HUDEP-2 (cell line): Measurements from ENCODE around the gene LRG1.

Experiments used
- DNase-seq, 76 experiments: peaks; one replicate each; lab custom pipeline; 2025; ENCODE audit not compliant: unreplicated experiment in 76 of 76; lab: John Stamatoyannopoulos, UW

LRG1 gene

DNA sequence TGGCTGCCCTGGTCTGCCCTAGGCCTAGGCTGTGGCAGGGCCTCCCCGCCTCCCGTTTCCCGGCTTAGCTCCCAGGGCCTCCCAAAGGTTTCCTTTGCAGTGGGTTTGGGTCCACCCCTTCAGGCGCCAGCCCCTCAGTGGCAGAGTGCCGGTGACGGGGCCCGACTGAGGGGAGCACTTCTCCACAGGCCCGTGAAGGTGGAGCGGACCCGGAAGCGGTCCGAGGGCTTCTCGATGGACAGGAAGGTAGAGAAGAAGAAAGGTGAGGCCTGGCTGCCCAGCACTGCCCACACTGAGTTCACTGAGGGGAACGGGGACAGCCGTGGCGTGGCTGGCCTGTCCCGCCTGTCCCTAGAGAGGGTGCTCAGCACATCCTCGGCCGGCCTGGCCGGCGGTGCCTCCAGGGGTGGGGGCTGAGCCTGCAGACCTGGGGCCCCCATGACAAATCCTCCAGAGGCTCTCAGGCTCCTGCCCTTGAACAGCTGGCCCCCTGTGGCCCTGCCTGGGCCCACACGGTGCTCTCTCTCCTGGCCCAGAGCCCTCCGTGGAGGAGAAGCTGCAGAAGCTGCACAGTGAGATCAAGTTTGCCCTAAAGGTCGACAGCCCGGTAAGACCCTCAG lies 42.0 kb downstream of the LRG1 start:
- no peak for DNase-seq

DNA sequence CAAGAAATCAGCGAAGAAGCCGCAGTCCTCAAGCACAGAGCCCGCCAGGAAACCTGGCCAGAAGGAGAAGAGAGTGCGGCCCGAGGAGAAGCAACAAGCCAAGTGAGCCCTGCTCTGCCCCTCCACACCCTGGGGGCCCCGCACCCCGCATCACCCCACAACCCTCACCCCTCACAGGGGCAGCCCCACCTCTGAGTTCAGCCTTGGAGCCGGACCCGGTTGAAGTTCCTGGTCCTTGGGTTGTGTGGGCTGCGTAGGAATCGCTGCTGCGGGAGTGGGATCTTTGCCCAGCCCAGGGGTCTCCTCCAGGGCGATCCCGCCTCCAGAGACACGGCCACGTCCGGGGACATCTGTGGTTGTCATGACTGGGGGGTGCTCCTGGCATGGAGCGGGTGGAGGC lies 43.5 kb downstream of the LRG1 start:
- DNase-seq, result no peak

DNA sequence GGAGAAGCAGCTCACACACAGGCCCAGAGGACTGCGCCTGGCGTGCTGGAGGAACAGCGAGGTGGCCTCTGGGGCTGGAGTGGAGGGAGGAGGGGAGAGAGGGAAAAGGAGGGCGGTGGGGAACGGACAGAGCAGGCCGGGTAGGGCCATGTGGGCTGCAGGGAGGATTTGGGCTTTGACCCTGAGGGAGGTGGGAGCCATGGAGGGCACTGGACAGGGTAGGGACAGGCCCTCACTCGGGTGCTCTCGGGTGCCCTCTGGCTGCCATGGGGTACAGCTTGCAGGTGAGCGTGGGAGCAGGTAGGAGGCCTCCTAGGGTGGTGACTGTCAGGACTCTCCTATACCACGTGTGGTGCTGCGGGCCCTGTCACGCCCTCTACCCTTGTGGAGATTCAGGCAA lies 44.4 kb downstream of the LRG1 start:
- no peak for DNase-seq

DNA sequence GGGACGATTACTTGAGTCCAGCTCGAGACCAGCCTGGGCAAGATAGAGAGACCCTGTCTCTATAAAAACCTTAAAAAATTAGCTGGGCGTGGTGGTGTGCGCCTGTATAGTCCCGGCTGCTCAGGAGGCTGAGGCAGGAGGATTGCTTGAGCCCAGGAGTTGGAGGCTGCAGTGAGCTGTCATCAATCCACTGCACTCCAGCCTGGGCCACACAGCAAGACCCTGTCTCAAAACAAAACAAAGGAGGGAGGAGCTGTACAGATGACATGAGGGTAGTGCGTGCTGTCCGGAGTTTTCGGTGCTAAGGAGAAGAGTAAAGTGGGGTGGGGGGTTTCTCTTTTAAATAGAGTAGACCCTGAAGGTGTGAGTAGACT lies 45.2 kb downstream of the LRG1 start:
- DNase-seq, result no peak

DNA sequence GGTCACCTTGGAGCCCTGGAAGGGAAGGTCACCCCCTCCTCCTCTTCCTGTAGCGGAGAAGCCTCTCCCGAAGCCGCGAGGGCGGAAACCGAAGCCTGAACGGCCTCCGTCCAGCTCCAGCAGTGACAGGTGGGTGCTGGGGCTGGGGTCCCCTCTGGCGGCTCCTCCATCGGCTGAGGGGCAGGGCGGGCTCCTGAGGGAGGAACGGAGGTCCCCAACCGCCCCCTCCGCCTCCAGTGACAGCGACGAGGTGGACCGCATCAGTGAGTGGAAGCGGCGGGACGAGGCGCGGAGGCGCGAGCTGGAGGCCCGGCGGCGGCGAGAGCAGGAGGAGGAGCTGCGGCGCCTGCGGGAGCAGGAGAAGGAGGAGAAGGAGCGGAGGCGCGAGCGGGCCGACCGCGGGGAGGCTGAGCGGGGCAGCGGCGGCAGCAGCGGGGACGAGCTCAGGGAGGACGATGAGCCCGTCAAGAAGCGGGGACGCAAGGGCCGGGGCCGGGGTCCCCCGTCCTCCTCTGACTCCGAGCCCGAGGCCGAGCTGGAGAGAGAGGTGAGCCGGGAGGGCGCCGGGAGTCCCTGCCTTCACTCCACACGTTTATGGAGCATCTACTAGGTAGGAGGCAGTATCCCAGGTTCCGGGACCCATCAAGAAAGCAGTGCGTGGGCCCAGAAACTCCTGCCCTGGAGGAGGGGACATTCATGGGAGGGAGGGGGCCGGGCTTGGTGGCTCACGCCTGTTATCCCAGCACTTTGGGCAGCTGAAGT lies 45.7 kb downstream of the LRG1 start:
- no peak for DNase-seq

DNA sequence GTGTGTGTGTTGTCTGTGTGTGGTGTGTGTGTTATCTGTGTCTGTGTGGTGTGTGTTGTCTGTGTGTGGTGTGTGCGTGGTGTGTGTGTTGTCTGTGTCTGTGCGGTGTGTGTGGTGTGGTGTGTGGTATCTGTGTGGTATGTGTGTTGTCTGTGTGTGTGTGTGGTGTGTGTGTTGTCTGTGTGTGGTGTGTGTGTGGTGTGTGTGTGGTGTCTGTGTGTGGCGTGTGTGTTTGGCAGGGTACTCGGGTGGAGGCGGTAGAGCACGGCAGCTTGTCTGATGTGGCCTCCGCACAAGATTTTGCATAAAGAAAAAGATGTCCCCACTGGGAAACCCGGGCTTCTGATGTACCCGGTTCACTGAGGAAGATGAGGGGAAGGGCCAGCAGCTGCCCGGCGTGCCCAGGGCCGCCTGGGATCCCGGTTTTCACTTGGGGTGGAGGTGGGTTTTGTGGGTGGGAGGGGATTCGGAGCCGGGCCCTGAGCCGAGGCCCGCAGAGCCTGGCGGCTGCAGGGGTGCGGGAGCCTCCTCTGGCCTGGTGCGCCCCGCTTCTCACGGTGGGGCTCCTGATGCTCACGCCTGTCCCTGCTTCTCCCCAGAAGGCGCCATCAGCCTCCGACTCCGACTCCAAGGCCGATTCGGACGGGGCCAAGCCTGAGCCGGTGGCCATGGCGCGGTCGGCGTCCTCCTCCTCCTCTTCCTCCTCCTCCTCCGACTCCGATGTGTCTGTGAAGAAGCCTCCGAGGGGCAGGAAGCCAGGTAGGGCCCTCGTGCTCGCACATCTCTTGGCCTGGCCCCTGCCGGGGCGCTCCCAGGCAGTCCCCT lies 46.5 kb downstream of the LRG1 start:
- DNase-seq, result no peak

DNA sequence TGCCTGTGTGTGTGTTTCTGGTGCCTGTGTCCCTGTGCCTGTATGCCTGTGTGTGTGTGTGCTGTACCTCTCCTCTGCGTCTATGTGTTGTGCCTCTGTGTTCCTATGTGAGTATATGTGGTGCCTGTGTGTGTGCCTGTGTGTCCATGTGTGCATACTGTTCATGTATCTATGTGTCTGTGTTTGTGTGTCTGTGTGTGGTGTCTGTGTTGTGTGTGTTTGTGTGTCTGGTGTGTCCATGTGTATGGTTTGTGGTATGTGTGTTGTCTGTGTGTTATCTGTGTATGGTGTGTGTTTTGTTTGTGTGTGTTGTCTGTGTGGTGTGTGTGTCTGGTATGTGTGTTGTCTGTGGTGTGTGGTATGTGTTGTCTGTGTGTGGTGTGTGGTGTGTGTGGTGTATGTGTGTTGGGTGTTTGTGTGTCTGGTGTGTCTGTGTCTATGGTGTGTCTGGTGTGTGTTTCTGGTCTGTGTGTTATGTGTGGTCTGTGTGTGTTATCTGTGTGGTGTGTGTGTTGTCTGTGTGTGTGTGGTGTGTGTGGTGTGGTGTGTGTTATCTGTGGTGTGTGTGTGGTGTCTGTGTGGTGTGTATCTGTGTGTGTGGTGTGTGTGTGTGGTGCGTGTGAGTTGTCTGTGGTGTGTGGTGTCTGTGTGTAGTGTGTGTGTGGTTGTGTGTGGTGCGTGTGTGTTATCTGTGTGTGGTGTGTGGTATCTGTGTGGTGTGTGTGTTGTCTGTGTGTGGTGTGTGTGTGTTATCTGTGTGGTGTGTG lies 47.3 kb downstream of the LRG1 start:
- no peak for DNase-seq

DNA sequence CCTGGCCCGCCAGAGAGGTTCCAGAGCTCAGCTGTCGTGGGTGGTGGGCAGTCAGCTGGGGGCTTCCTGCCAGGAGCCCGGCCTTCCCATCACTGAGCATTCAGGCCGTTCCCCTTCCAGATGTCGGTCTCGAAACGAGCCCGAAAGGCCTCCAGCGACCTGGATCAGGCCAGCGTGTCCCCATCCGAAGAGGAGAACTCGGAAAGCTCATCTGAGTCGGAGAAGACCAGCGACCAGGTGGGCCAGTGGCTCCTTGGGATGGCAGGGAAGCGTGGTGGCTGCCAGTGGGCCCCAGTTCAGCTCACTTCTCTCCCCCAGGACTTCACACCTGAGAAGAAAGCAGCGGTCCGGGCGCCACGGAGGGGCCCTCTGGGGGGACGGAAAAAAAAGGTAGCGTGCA lies 48.4 kb downstream of the LRG1 start:
- DNase-seq, result no peak

DNA sequence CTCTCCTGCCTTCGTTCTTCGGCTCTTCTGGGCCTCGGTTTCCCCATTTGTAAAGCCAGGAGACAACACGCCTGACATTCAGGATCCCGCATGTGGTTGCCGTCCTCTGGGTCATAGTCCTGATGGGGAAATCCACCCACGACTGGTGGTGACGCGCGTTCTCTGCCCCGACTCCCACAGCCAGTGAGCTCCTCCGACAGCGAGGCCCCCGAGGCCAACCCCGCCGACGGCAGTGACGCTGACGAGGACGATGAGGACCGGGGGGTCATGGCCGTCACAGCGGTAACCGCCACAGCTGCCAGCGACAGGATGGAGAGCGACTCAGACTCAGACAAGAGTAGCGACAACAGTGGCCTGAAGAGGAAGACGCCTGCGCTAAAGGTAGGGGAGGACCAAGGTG lies 51.3 kb downstream of the LRG1 start:
- no peak for DNase-seq

DNA sequence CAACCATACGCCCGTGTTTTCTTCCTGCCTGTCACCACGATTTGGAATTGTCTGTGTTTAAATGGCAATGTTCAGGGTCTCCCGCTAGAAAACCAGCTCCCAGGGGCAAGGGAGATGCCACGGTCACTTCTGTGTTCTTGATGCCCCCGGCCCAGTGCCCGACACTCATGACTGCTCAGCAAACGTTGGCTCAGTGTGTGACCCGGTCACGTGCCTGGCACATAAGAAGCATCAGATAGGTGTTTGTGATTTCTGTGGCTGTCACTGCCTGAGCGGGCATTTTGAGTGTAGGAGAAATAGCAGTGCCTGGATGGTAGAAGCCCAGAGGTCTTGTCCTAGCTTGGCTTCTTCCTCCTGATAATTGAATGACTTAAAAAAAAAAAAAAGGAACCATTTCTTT lies 52.3 kb downstream of the LRG1 start:
- no peak for DNase-seq
